GM12878 (cell line): ENCODE data around the gene RUVBL2.
"Not testable (repeated sequence)": the region's sequence is repeated elsewhere in the genome, so short reads cannot be mapped to it uniquely, and the experiment has no call there.

Source experiments
- POLR2A ChIP-seq: IDR thresholded peaks from 2 replicates; pipeline ENCODE4 v1.6.1; 2011; ENCODE audit warnings: low read depth, mild to moderate bottlenecking, low read length
- POLR2AphosphoS5 ChIP-seq: IDR thresholded peaks from 2 replicates; pipeline ENCODE4 v1.6.1; 2011; ENCODE audit warnings: mild to moderate bottlenecking, low read length, inconsistent platforms
- SP1 ChIP-seq: IDR thresholded peaks from one replicate; pipeline ENCODE4 v1.6.1; 2011; ENCODE audit warnings: low read depth, low read length
- TAF1 ChIP-seq: IDR thresholded peaks from 2 replicates; pipeline ENCODE4 v1.6.1; 2011; ENCODE audit warnings: mild to moderate bottlenecking, low read depth, low read length, borderline replicate concordance
- TCF3 ChIP-seq: IDR thresholded peaks from 2 replicates; pipeline ENCODE4 v1.6.1; 2012; ENCODE audit warnings: low read depth, mild to moderate bottlenecking, low read length, borderline replicate concordance; ENCODE audit not compliant: insufficient read depth
- TF ChIP-seq, protein P1 (sequence below), 3 experiments: IDR thresholded peaks in 2 of 3; conservative IDR thresholded peaks in 1 of 3; 2 replicates each; pipeline ENCODE4 v1.5.1; 2011; ENCODE audit warnings: low read depth in 3 of 3, low read length in 3 of 3, mild to moderate bottlenecking in 3 of 3, control low read depth in 2 of 3, moderate library complexity in 2 of 3, inconsistent platforms in 1 of 3, mixed read lengths in 1 of 3; ENCODE audit not compliant: control insufficient read depth in 2 of 3, insufficient read depth in 1 of 3; ENCODE audit errors: extremely low read depth in 1 of 3

GRCh38 chr19:49039736-49040135, 46.0 kb downstream of the RUVBL2 start:
- TF ChIP-seq, protein P1, sequence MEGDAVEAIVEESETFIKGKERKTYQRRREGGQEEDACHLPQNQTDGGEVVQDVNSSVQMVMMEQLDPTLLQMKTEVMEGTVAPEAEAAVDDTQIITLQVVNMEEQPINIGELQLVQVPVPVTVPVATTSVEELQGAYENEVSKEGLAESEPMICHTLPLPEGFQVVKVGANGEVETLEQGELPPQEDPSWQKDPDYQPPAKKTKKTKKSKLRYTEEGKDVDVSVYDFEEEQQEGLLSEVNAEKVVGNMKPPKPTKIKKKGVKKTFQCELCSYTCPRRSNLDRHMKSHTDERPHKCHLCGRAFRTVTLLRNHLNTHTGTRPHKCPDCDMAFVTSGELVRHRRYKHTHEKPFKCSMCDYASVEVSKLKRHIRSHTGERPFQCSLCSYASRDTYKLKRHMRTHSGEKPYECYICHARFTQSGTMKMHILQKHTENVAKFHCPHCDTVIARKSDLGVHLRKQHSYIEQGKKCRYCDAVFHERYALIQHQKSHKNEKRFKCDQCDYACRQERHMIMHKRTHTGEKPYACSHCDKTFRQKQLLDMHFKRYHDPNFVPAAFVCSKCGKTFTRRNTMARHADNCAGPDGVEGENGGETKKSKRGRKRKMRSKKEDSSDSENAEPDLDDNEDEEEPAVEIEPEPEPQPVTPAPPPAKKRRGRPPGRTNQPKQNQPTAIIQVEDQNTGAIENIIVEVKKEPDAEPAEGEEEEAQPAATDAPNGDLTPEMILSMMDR (IDR thresholded peaks at IDR 0.05 in 2 of 3, conservative IDR thresholded peaks at IDR 0.05 in 1 of 3; ENCODE audit: control insufficient read depth in 2 of 3, extremely low read depth in 1 of 3, insufficient read depth in 1 of 3, low read depth in 3 of 3, low read length in 3 of 3), result not testable (repeated sequence)
- not testable (repeated sequence) for TF ChIP-seq SP1, TCF3, POLR2AphosphoS5, TAF1, POLR2A
